GM13976 (cell line): Measurements from ENCODE around the gene METTL27.

Source experiments
- DNase-seq: peaks from one replicate; pipeline ENCODE4 v3.0.0; 2012; ENCODE audit warnings: low spot score
- in situ Hi-C: fragments of 300-500 bp; cut with MboI; formaldehyde crosslinking; loops from one replicate; pipeline ENCODE4 v1.12.0; 2022; ENCODE audit warnings: low sequenced_read_pairs, mixed read lengths, inconsistent platforms; ENCODE audit not compliant: unreplicated experiment
- TF ChIP-seq, protein P1 (sequence below): IDR thresholded peaks from 2 replicates; pipeline ENCODE4 v1.5.1; 2012; ENCODE audit warnings: borderline replicate concordance, mild to moderate bottlenecking; ENCODE audit not compliant: insufficient read depth; ENCODE audit errors: extremely low read depth, missing control alignments, control extremely low read depth

The METTL27 gene

DNA sequence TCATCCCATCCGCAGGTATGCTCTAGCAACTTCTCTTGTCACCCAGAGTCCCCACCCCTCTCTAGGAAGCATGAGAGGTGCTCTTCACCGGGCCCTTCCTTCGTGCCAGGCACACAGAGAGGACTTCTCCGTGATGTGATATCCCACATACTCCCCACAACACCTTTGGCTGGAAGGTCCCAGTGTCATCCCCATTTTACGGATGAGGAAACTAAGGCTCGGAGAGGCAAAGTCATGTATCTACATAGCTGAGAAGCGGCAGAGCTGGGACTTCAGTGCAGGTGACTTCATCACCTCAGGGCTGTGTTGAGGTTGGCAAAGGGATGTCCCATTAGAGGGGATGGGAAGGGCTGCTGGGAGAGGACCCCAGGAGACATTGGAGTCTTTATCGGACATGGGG is 34.0 kb upstream of the METTL27 start:
- TF ChIP-seq, protein P1, sequence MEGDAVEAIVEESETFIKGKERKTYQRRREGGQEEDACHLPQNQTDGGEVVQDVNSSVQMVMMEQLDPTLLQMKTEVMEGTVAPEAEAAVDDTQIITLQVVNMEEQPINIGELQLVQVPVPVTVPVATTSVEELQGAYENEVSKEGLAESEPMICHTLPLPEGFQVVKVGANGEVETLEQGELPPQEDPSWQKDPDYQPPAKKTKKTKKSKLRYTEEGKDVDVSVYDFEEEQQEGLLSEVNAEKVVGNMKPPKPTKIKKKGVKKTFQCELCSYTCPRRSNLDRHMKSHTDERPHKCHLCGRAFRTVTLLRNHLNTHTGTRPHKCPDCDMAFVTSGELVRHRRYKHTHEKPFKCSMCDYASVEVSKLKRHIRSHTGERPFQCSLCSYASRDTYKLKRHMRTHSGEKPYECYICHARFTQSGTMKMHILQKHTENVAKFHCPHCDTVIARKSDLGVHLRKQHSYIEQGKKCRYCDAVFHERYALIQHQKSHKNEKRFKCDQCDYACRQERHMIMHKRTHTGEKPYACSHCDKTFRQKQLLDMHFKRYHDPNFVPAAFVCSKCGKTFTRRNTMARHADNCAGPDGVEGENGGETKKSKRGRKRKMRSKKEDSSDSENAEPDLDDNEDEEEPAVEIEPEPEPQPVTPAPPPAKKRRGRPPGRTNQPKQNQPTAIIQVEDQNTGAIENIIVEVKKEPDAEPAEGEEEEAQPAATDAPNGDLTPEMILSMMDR: no peak
- no peak for DNase-seq
- in situ Hi-C loops: no loop called here

DNA sequence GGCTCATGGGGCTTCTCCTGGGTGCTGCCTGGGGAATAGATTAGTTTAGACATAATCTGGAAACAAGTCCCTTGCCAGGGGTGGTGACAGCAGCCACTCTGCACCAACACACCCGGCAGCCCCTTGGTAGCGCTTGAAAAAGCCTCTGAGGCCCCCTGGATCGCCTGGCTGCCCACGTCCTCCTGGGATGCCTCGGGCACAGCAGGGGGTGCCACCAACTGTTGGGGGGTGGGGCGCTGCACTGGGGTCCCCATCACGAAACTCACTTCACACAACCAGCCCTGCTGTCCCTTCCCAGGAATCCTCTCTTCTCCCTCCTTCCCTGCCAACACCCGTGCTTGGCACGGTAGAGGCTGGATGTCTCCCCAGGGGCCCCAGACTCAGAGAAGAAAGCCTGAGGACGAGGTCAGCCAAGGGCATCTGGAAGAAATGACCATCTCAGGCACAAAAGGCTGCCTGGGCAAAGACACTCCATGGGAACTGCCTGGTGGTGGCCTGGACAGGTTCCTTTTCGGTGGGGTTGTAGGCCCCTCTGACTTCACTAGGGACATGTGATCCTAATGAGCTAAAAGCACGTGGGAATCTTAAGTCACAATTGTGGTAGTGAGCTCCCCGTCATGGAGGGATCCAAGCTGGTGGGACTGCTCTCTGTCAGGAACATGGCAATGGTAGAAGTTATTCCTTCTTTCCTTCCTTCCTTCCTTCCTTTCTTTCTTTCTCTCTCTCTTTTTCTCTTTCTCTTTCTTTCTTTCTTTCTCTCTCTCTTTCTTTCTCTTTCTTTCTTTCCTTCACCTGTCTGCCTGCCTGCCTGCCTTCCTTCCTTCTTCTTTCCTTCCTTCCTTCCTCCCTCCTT is 30.0 kb upstream of the METTL27 start:
- no peak for DNase-seq
- TF ChIP-seq, protein P1: no peak
- in situ Hi-C loops: no loop called here

DNA sequence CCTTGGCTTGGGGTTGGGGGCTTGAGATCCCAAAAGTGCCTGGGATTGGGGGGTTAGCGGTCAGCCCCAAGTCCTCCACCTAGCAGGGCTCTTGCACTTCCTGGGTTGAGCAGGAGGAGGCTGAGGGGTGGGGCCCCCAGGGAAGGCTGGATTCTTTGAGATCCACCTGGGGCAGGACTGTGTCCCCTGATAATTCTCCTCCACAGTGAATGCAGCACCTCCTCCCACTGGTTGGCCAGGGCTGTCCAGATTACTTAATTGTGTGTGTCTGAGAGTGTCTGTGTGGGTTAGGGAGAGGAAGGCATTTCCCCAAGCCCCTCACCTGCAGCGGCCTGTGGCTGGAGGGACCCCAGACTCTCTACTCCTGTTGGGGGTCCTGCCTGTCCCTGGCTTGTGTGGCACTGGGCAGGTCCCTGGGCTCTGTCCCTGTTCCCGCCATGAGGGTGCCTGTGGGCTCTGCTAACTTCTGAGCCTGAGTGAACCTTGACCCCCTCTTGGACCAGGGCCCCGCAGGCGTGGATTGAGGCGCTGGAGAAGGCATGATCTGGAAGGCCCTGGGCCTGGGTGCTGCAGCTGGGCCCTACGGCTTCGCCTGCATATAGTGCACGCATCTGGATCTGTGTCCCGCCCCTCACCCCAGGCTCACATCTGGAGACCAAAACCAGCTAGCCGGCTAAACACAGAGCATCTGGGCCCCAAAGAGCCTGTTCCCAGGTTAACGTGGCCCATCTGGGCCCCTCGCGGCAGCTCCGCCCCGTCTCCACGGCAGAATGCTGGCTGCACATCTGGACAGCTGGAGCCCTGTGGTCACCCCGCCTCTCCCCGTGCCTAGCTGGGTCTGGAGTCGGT is 29.1 kb upstream of the METTL27 start:
- no peak for DNase-seq
- TF ChIP-seq, protein P1: no peak
- in situ Hi-C loops: no loop called here

- in situ Hi-C loops: no loop called here
- DNase-seq: no peak
Measured at GRCh38 chr7:73870041-73870492, 27.8 kb upstream of the METTL27 start.

DNA sequence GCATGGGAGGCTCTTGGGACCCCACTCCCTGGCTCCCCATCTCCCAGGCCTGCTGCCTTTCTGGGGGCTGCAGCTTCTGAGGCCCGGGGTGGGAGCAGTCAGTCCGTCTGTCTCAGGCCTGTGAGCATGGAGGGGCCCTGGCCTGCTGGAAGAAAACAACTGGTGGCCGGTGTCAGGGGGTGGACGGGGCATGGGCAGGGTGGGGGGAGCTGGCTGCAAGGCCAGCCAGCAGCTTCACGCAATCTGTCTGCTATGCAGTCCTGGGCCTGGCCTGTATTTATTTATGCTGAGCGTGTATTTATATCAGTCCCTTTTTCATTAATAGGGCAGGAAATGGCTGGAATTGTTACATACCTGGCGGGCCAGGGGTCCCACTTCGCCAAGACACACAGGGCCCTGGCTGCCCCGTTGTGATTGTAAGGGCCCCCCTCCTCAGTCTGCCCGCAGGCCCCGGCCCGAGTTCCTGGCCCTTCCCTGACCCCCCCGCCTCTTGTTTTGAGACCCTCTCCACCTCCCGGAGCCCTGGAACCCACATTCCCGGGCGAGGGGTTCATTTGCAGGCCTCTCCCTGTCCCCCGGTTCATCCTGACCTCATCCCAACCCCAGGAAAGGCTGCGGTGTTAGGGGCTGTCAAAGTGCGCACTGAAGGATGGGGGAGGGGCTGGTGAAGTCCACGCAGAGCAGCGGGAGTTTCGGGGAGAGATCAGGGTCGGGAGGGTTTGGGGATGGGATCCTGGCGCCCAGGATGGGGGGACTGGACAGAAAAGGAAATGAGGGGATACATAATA is 26.9 kb upstream of the METTL27 start:
- TF ChIP-seq, protein P1: no peak
- in situ Hi-C loops: no loop called here
- DNase-seq: no peak

More at GRCh38 chr7:73870041-73870492, 27.8 kb upstream of the METTL27 start:
- TF ChIP-seq, protein P1: no peak

DNA sequence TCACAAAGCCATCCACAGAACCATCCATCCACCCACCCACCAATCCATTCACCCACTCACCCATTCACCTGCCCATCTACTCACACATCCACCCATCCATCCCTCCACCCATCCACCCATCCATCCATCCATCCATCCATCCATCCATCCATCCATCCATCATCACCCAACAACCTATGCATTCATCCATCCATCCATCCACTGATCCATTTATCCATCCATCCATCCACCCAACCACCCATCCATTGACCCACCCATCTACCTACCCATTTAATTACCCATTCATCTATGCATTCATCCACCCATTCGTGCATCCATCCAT is 24.1 kb upstream of the METTL27 start:
- DNase-seq: no peak
- TF ChIP-seq, protein P1: no peak
- in situ Hi-C loops: no loop called here
